HepG2 (cell line): Measurements from ENCODE around the gene CORO7. TPM values are rescaled to one million over a fixed set of nuclear protein-coding genes. Genes with fewer than 3 reads are reported as not detected.

Source experiments
- AHR ChIP-seq: IDR thresholded peaks from 2 replicates; pipeline ENCODE4 v1.6.1; 2018; ENCODE audit warnings: missing genetic modification reagents, missing compliant biosample characterization
- CENPX ChIP-seq: sonication (generic); formaldehyde crosslinking; IDR thresholded peaks from 2 replicates; pipeline ENCODE4 v1.9.0; 2021; ENCODE audit warnings: mild to moderate bottlenecking, missing genetic modification reagents, moderate library complexity
- HOXD1 ChIP-seq: sonication (generic); formaldehyde crosslinking; IDR thresholded peaks from 2 replicates; pipeline ENCODE4 v1.5.0; 2020; ENCODE audit warnings: missing genetic modification reagents
- MAF1 ChIP-seq: sonication (generic); formaldehyde crosslinking; IDR thresholded peaks from 2 replicates; pipeline ENCODE4 v1.5.0; 2020; ENCODE audit warnings: missing genetic modification reagents, borderline replicate concordance
- MAZ ChIP-seq, 2 experiments: sonication (generic) in 1 of 2; formaldehyde crosslinking in 1 of 2; IDR thresholded peaks; 2 replicates each; pipeline versions ENCODE4 v1.5.0 to v1.6.1; 2012 to 2020; ENCODE audit warnings: low read depth in 2 of 2, mild to moderate bottlenecking in 2 of 2, borderline replicate concordance in 1 of 2, improper control_type of control experiment in 1 of 2, low read length in 1 of 2, missing genetic modification reagents in 1 of 2, moderate library complexity in 1 of 2
- MBNL3 ChIP-seq: fragments of 250-450 bp; sonication (Bioruptor Pico); conservative IDR thresholded peaks from 2 replicates; pipeline ENCODE4 v1.8.0; 2022; ENCODE audit warnings: mild to moderate bottlenecking, inconsistent platforms
- MIXL1 ChIP-seq: IDR thresholded peaks from 2 replicates; pipeline ENCODE4 v1.6.1; 2016
- NCOA1 ChIP-seq: sonication (generic); formaldehyde crosslinking; IDR thresholded peaks from 2 replicates; pipeline ENCODE4 v1.9.0; 2021; ENCODE audit warnings: missing genetic modification reagents
- NFKBIZ ChIP-seq: IDR thresholded peaks from 2 replicates; pipeline ENCODE4 v1.6.1; 2018; ENCODE audit warnings: missing genetic modification reagents, missing compliant biosample characterization
- RFX5 ChIP-seq: IDR thresholded peaks from 2 replicates; pipeline ENCODE4 v1.6.1; 2011; ENCODE audit warnings: low read depth, low read length, improper control_type of control experiment
- SPEN ChIP-seq: sonication (generic); formaldehyde crosslinking; IDR thresholded peaks from 2 replicates; pipeline ENCODE4 v1.5.1; 2020; ENCODE audit warnings: low read depth, mild to moderate bottlenecking, missing genetic modification reagents
- TAF1 ChIP-seq: sonication (generic); formaldehyde crosslinking; IDR thresholded peaks from 2 replicates; pipeline ENCODE4 v1.4.0; 2020; ENCODE audit warnings: missing genetic modification reagents
- U2AF1 ChIP-seq: fragments of 200-400 bp; formaldehyde crosslinking; optimal IDR thresholded peaks from 2 replicates; pipeline ENCODE3; 2017; ENCODE audit warnings: mild to moderate bottlenecking, low read depth, low read length
- ZC3H4 ChIP-seq: sonication (generic); formaldehyde crosslinking; IDR thresholded peaks from 2 replicates; pipeline ENCODE4 v1.4.0; 2020; ENCODE audit warnings: missing genetic modification reagents, borderline replicate concordance
- ZNF251 ChIP-seq: sonication (generic); formaldehyde crosslinking; IDR thresholded peaks from 2 replicates; pipeline ENCODE4 v1.9.0; 2021; ENCODE audit warnings: mild to moderate bottlenecking, missing genetic modification reagents
- ZNF280B ChIP-seq: sonication (generic); formaldehyde crosslinking; IDR thresholded peaks from 2 replicates; pipeline ENCODE4 v1.5.0; 2020; ENCODE audit warnings: missing genetic modification reagents, mild to moderate bottlenecking, borderline replicate concordance
- ZNF292 ChIP-seq: sonication (generic); formaldehyde crosslinking; IDR thresholded peaks from 2 replicates; pipeline ENCODE4 v1.8.1; 2022; ENCODE audit warnings: mild to moderate bottlenecking, low read depth, missing genetic modification reagents, borderline replicate concordance
- ZNF337 ChIP-seq: sonication (generic); formaldehyde crosslinking; IDR thresholded peaks from 2 replicates; pipeline ENCODE4 v1.5.1; 2020; ENCODE audit warnings: missing genetic modification reagents, low read depth, mild to moderate bottlenecking, borderline replicate concordance
- ZNF552 ChIP-seq: sonication (generic); formaldehyde crosslinking; IDR thresholded peaks from 2 replicates; pipeline ENCODE4 v1.9.0; 2022; ENCODE audit warnings: missing genetic modification reagents, mild to moderate bottlenecking, borderline replicate concordance
- ZNF772 ChIP-seq: sonication (generic); formaldehyde crosslinking; IDR thresholded peaks from 2 replicates; pipeline ENCODE4 v1.5.0; 2020; ENCODE audit warnings: mild to moderate bottlenecking, missing genetic modification reagents
- ZNF790 ChIP-seq: sonication (generic); formaldehyde crosslinking; IDR thresholded peaks from 2 replicates; pipeline ENCODE4 v1.8.0; 2022; ENCODE audit warnings: missing genetic modification reagents, mild to moderate bottlenecking, borderline replicate concordance
- polyA plus RNA-seq, 8 experiments: library from polyadenylated mRNA; depleted of rRNA in 3 of 8; stranded (reverse) in 7 of 8; unstranded in 1 of 8; fragments of >200 nt; fragmentation: Illumina TruSeq in 4 of 8; extraction: Trizol in 4 of 8; gene quantifications; 2 replicates each; pipeline versions ENCODE4 v1.2.1 to v1.2.3, GENCODE V29; 2011 to 2016; ENCODE audit warnings: low read depth in 4 of 8, missing spikeins in 1 of 8, mixed read lengths in 1 of 8; ENCODE audit not compliant: insufficient read depth in 1 of 8
- total RNA-seq, 5 experiments: library from RNA; depleted of rRNA; stranded (reverse); fragments of >200 nt; fragmentation: Illumina TruSeq; extraction: Trizol; gene quantifications; 2 replicates each; pipeline ENCODE4 v1.2.3, GENCODE V29; 2016; ENCODE audit warnings: low read depth in 1 of 5
- TF ChIP-seq, protein P1 (sequence below): sonication (generic); formaldehyde crosslinking; IDR thresholded peaks from 2 replicates; pipeline ENCODE4 v1.8.0; 2022; ENCODE audit warnings: missing genetic modification reagents, low read depth, mild to moderate bottlenecking, borderline replicate concordance
- TF ChIP-seq, protein P2 (sequence below): sonication (generic); formaldehyde crosslinking; IDR thresholded peaks from 2 replicates; pipeline ENCODE4 v1.5.1; 2020; ENCODE audit warnings: missing genetic modification reagents, mild to moderate bottlenecking, borderline replicate concordance
- TF ChIP-seq, protein P3 (sequence below): sonication (generic); formaldehyde crosslinking; IDR thresholded peaks from 2 replicates; pipeline ENCODE4 v1.4.0; 2020; ENCODE audit warnings: missing genetic modification reagents

The CORO7 gene
- total and polyA plus RNA-seq, 2 of the 13 experiments (the other 11 are each of a cell fraction or from before 2014, with no cell fraction given), result 9.9 to 14.3 TPM

DNA sequence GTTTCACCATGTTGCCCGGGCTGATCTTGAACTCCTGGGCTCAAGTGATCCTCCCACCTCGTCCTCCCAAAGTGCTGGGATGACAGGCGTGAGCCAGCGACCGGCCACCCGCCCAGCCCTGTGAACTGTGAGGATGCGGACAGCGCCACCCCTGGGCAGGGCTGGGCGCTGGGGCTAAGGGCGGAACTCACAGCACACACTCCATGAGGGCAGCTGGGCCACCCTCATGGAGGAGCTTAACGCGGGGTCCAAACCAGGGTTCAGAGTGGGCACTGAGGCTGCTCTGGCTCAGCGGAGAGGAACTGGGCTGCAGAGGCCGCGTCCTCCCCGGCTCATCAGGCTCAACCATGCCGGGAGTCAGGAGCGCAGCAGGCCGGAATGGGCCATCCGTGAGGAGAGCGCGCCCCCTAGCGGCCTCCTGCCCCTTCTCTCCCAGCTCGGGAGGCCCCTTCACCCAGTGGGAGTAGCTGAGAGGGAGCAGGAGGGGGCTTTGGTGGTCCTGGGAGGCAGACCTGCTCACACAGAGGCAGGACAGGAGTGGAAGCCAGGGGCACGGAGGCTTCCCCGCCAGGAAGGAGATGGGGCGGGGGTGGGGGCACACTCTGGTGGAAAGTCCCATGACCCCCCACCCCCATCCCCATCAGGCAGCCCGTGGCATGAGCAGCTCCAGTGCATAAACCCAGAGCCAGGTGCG lies 13.8 kb downstream of the CORO7 start (continued):
- TF ChIP-seq ZNF772 (CRISPR knock-in tag) (peak; percentile 41; the same call in 1 of the 2 replicates), MAZ (IDR thresholded peaks at IDR 0.05; ENCODE audit: borderline replicate concordance, low read depth, low read length) (no peak), MAZ (CRISPR knock-in tag; IDR thresholded peaks at IDR 0.05; ENCODE audit: low read depth) (0 out of 2 replicates have a peak, but pooled peaks have one; percentile 31), U2AF1 (no peak), ZNF292 (CRISPR knock-in tag) (0 out of 2 replicates have a peak, but pooled peaks have one; percentile 71), ZC3H4 (CRISPR knock-in tag) (no peak), ZNF251 (no peak), CENPX (CRISPR knock-in tag) (no peak), MAF1 (0 out of 2 replicates have a peak, but pooled peaks have one; percentile 53), AHR (CRISPR knock-in tag) (0 out of 2 replicates have a peak, but pooled peaks have one; percentile 45), MIXL1 (0 out of 2 replicates have a peak, but pooled peaks have one; percentile 18), ZNF790 (CRISPR knock-in tag) (no peak), ZNF280B (CRISPR knock-in tag) (no peak), SPEN (CRISPR knock-in tag) (peak; percentile 57), NCOA1 (CRISPR knock-in tag) (no peak), ZNF552 (CRISPR knock-in tag) (no peak), HOXD1 (CRISPR knock-in tag) (no peak), MBNL3 (CRISPR knock-in tag) (no peak), TAF1 (CRISPR knock-in tag) (no peak), ZNF337 (no peak), RFX5 (no peak), NFKBIZ (no peak)
- TF ChIP-seq, protein P1, sequence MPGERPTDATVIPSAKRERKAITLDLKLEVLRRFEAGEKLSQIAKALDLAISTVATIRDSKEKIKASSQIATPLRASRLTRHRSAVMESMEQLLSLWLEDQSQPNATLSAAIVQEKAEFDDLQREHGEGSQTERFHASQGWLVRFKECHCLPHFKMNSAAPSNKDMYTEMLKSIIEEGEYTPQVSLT, result no peak
- TF ChIP-seq, protein P2, sequence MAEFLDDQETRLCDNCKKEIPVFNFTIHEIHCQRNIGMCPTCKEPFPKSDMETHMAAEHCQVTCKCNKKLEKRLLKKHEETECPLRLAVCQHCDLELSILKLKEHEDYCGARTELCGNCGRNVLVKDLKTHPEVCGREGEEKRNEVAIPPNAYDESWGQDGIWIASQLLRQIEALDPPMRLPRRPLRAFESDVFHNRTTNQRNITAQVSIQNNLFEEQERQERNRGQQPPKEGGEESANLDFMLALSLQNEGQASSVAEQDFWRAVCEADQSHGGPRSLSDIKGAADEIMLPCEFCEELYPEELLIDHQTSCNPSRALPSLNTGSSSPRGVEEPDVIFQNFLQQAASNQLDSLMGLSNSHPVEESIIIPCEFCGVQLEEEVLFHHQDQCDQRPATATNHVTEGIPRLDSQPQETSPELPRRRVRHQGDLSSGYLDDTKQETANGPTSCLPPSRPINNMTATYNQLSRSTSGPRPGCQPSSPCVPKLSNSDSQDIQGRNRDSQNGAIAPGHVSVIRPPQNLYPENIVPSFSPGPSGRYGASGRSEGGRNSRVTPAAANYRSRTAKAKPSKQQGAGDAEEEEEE (CRISPR knock-in tag), result no peak
- TF ChIP-seq, protein P3, sequence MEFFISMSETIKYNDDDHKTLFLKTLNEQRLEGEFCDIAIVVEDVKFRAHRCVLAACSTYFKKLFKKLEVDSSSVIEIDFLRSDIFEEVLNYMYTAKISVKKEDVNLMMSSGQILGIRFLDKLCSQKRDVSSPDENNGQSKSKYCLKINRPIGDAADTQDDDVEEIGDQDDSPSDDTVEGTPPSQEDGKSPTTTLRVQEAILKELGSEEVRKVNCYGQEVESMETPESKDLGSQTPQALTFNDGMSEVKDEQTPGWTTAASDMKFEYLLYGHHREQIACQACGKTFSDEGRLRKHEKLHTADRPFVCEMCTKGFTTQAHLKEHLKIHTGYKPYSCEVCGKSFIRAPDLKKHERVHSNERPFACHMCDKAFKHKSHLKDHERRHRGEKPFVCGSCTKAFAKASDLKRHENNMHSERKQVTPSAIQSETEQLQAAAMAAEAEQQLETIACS (CRISPR knock-in tag), result no peak
